ENCODE results near the gene SSTR3.

DNA sequence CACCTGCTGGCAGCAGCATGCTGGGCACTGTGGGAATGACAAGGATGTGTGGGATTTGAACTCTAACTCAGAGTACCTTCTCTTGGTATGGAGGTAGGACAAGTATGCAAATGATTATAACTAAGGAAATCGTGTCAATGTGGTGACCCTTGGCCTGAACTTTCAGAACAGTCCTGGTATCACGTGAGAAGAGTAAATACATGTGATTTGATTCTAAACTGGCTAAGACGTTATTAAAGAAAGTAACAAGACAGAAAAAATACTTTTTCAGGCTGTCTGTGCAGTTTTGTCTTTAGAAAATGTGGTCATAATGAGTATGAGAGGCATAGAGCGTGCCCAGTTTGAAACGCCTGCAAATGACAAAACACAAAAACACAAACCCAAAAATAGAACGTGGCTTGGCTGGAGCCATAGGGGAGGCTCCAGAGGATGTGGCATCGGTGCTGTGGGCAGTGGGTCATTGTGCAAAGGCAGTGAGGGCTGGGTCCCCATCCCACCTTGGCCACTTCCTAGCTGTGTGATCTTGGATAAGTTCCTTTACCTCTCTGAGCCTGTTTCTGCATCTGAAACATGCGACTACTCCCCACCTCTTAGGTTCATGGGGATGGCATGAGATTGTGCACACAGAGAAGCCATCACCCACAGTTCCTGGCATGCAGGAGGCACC, 44.2 kb downstream of the SSTR3 start:
- TF ChIP-seq, protein P1, sequence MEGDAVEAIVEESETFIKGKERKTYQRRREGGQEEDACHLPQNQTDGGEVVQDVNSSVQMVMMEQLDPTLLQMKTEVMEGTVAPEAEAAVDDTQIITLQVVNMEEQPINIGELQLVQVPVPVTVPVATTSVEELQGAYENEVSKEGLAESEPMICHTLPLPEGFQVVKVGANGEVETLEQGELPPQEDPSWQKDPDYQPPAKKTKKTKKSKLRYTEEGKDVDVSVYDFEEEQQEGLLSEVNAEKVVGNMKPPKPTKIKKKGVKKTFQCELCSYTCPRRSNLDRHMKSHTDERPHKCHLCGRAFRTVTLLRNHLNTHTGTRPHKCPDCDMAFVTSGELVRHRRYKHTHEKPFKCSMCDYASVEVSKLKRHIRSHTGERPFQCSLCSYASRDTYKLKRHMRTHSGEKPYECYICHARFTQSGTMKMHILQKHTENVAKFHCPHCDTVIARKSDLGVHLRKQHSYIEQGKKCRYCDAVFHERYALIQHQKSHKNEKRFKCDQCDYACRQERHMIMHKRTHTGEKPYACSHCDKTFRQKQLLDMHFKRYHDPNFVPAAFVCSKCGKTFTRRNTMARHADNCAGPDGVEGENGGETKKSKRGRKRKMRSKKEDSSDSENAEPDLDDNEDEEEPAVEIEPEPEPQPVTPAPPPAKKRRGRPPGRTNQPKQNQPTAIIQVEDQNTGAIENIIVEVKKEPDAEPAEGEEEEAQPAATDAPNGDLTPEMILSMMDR (IDR thresholded peaks at IDR 0.05): no peak
- TF ChIP-seq EP300 (IDR thresholded peaks at IDR 0.05): no peak
- no peak for TF ChIP-seq POLR2A (IDR thresholded peaks at IDR 0.05)

Data from ovary (tissue), 3 donors.